ENCODE measurements around the gene TTLL6. TPM values are rescaled to one million over a fixed set of nuclear protein-coding genes. Genes with fewer than 3 reads are reported as not detected.

TTLL6 gene
- total RNA-seq, result not detected

GRCh38 chr17:48816774-48817590 lies at the start of gene TTLL6:
TTLL6 (minus strand) TSS chr17:48817229; CDS start chr17:48817072, 157 bp downstream.
- Mint-ChIP-seq H3K4me1 (peaks cover 15% of the 10 kb centered on the region), H3K4me3 (peak within 1 kb of the TSS; percentile 63), H3K9me3 (ENCODE audit: low read depth) (no peaks in the 10 kb centered on the region), H3K36me3 (ENCODE audit: low read depth) (no peaks in the 10 kb centered on the region), H3K27ac (no peak within 1 kb of the TSS), H3K27me3 (peaks cover 35% of the 10 kb centered on the region)
- ATAC-seq, result peak; percentile 93
- CTCF ChIA-PET, result interaction anchor here (0.8 to 10.3 kb wide), 11 partner anchors 13 to 215 kb away, joined by 3 to 203 read pairs (median 8); partner anchors contain the start of genes ATP5MC1 and CALCOCO2
- intact Hi-C loops (cut with DNase I, micrococcal nuclease), result loop anchor here in 1 of 2 experiments (1.0 kb wide), 1 partner anchor 14 kb away; the partner anchor contains the start of gene CALCOCO2
- POLR2A ChIA-PET, result interaction anchor here (0.5 kb wide), 1 partner anchor 132 kb away, joined by 3 read pairs; no protein-coding TSS in a partner anchor
- peak; percentile 80 for DNase-seq

GRCh38 chr17:48860456-48860855 lies 43.4 kb upstream of the TTLL6 start:
- H3K4me3 Mint-ChIP-seq, result no peak overlapping the region
- peaks cover 34% of the 10 kb centered on the region for H3K36me3 Mint-ChIP-seq (ENCODE audit: low read depth)
- no peak overlapping the region for H3K27ac Mint-ChIP-seq
- ATAC-seq (no peak), DNase-seq (no peak)
- H3K9me3 Mint-ChIP-seq (ENCODE audit: low read depth), result no peaks in the 10 kb centered on the region
- intact Hi-C loops (cut with DNase I, micrococcal nuclease), result no loop called here
- no peaks in the 10 kb centered on the region for H3K4me1 Mint-ChIP-seq
- no peaks in the 10 kb centered on the region for H3K27me3 Mint-ChIP-seq
- ChIA-PET POLR2A (no interaction called here), CTCF (interaction anchor here (0.6 to 1.6 kb wide), 8 partner anchors 9 to 181 kb away, joined by 3 to 6 read pairs (median 3); no protein-coding TSS in a partner anchor)

GRCh38 chr17:48860034-48860433 lies 43.0 kb upstream of the TTLL6 start:
- Mint-ChIP-seq H3K36me3 (ENCODE audit: low read depth) (peaks cover 36% of the 10 kb centered on the region), H3K9me3 (ENCODE audit: low read depth) (no peaks in the 10 kb centered on the region), H3K4me3 (no peak overlapping the region), H3K27me3 (no peaks in the 10 kb centered on the region), H3K4me1 (no peaks in the 10 kb centered on the region), H3K27ac (no peak overlapping the region)
- no peak for DNase-seq
- CTCF ChIA-PET, result interaction anchor here (0.6 to 1.6 kb wide), 6 partner anchors 9 to 181 kb away, joined by 3 to 6 read pairs (median 4); no protein-coding TSS in a partner anchor
- POLR2A ChIA-PET, result no interaction called here
- intact Hi-C loops (cut with DNase I, micrococcal nuclease), result no loop called here
- ATAC-seq, result no peak

GRCh38 chr17:48856122-48856821 lies 39.2 kb upstream of the TTLL6 start:
- Mint-ChIP-seq H3K27ac (peak overlapping the region; percentile 2), H3K4me1 (no peaks in the 10 kb centered on the region), H3K4me3 (no peak overlapping the region), H3K36me3 (ENCODE audit: low read depth) (peaks cover 46% of the 10 kb centered on the region), H3K9me3 (ENCODE audit: low read depth) (no peaks in the 10 kb centered on the region), H3K27me3 (no peaks in the 10 kb centered on the region)
- ChIA-PET CTCF (interaction anchor here (0.6 to 1.1 kb wide), 2 partner anchors 177 to 503 kb away, joined by 3 to 5 read pairs; no protein-coding TSS in a partner anchor), POLR2A (no interaction called here)
- intact Hi-C loops (cut with DNase I, micrococcal nuclease), result no loop called here
- DNase-seq (no peak), ATAC-seq (no peak)

GRCh38 chr17:48854774-48855476 lies 37.9 kb upstream of the TTLL6 start:
- peaks cover 46% of the 10 kb centered on the region for H3K36me3 Mint-ChIP-seq (ENCODE audit: low read depth)
- CTCF ChIA-PET, result interaction anchor here (1.0 to 1.1 kb wide), 2 partner anchors 39 to 178 kb away, joined by 3 read pairs; no protein-coding TSS in a partner anchor
- no peak for DNase-seq

GRCh38 chr17:48850792-48851323 lies 33.8 kb upstream of the TTLL6 start:
- DNase-seq (no peak), ATAC-seq (no peak)
- peaks cover 2% of the 10 kb centered on the region for H3K4me1 Mint-ChIP-seq
- POLR2A ChIA-PET, result no interaction called here
- H3K4me3 Mint-ChIP-seq, result no peak overlapping the region
- peaks cover 53% of the 10 kb centered on the region for H3K36me3 Mint-ChIP-seq (ENCODE audit: low read depth)
- no peaks in the 10 kb centered on the region for H3K27me3 Mint-ChIP-seq
- no peak overlapping the region for H3K27ac Mint-ChIP-seq
- no peaks in the 10 kb centered on the region for H3K9me3 Mint-ChIP-seq (ENCODE audit: low read depth)
- CTCF ChIA-PET, result interaction anchor here (0.6 to 4.0 kb wide), 6 partner anchors 9 to 514 kb away, joined by 3 to 11 read pairs (median 4); partner anchors contain the start of gene TTLL6
- intact Hi-C loops (cut with DNase I, micrococcal nuclease), result no loop called here

More at GRCh38 chr17:48854774-48855476, 37.9 kb upstream of the TTLL6 start:
- ATAC-seq, result no peak
- Mint-ChIP-seq H3K27me3 (no peaks in the 10 kb centered on the region), H3K27ac (no peak overlapping the region), H3K4me3 (no peak overlapping the region), H3K4me1 (peaks cover 2% of the 10 kb centered on the region), H3K9me3 (ENCODE audit: low read depth) (no peaks in the 10 kb centered on the region)
- POLR2A ChIA-PET, result no interaction called here
- intact Hi-C loops (cut with DNase I, micrococcal nuclease), result no loop called here

- Mint-ChIP-seq H3K9me3 (ENCODE audit: low read depth) (no peaks in the 10 kb centered on the region), H3K4me1 (peaks cover 39% of the 10 kb centered on the region), H3K36me3 (ENCODE audit: low read depth) (peaks cover 24% of the 10 kb centered on the region), H3K27ac (no peak overlapping the region), H3K4me3 (no peak overlapping the region), H3K27me3 (no peaks in the 10 kb centered on the region)
- DNase-seq, result no peak
- intact Hi-C loops (cut with DNase I, micrococcal nuclease), result no loop called here
- no peak for ATAC-seq
- ChIA-PET POLR2A (interaction anchor here (0.6 kb wide), 1 partner anchor 18 kb away, joined by 3 read pairs; no protein-coding TSS in a partner anchor), CTCF (interaction anchor here (0.9 to 2.8 kb wide), 6 partner anchors 9 to 280 kb away, joined by 3 to 10 read pairs (median 4); no protein-coding TSS in a partner anchor)
Observed at GRCh38 chr17:48843187-48843900, 26.3 kb upstream of the TTLL6 start.

- Mint-ChIP-seq H3K4me1 (peaks cover 45% of the 10 kb centered on the region), H3K27me3 (no peaks in the 10 kb centered on the region), H3K9me3 (ENCODE audit: low read depth) (no peaks in the 10 kb centered on the region), H3K36me3 (ENCODE audit: low read depth) (peaks cover 21% of the 10 kb centered on the region), H3K27ac (no peak overlapping the region), H3K4me3 (no peak overlapping the region)
- CTCF ChIA-PET, result interaction anchor here (0.6 to 2.8 kb wide), 7 partner anchors 8 to 281 kb away, joined by 3 to 10 read pairs (median 4); no protein-coding TSS in a partner anchor
- intact Hi-C loops (cut with DNase I, micrococcal nuclease), result no loop called here
- POLR2A ChIA-PET, result interaction anchor here (0.6 kb wide), 1 partner anchor 19 kb away, joined by 3 read pairs; no protein-coding TSS in a partner anchor
- DNase-seq, result no peak
- ATAC-seq, result no peak
Observed at GRCh38 chr17:48842746-48843145, 25.7 kb upstream of the TTLL6 start.

GRCh38 chr17:48841395-48841831 lies 24.4 kb upstream of the TTLL6 start:
- CTCF ChIA-PET, result interaction anchor here (0.6 to 1.3 kb wide), 11 partner anchors 10 to 506 kb away, joined by 3 to 8 read pairs (median 3); partner anchors contain the start of genes ATP5MC1 and HOXB13
- peak overlapping the region; percentile 27 for H3K4me3 Mint-ChIP-seq
- no peaks in the 10 kb centered on the region for H3K9me3 Mint-ChIP-seq (ENCODE audit: low read depth)
- peaks cover 16% of the 10 kb centered on the region for H3K36me3 Mint-ChIP-seq (ENCODE audit: low read depth)
- peak overlapping the region; percentile 51 for H3K27ac Mint-ChIP-seq
- DNase-seq (peak; percentile 64), ATAC-seq (peak; percentile 92)
- intact Hi-C loops (cut with DNase I, micrococcal nuclease), result loop anchor here (1.0 to 2.0 kb wide), 5 partner anchors 10 to 501 kb away; partner anchors contain the start of gene CALCOCO2 (in 2 of the 2)
- POLR2A ChIA-PET, result interaction anchor here (0.6 kb wide), 2 partner anchors 36 to 51 kb away, joined by 3 to 4 read pairs; no protein-coding TSS in a partner anchor
- H3K4me1 Mint-ChIP-seq, result peaks cover 57% of the 10 kb centered on the region
- peaks cover under 1% of the 10 kb centered on the region for H3K27me3 Mint-ChIP-seq

GRCh38 chr17:48840441-48840840 lies 23.4 kb upstream of the TTLL6 start:
- H3K4me3 Mint-ChIP-seq, result no peak overlapping the region

More at GRCh38 chr17:48840441-48840840, 23.4 kb upstream of the TTLL6 start:
- ATAC-seq (no peak), DNase-seq (no peak)
- peaks cover 67% of the 10 kb centered on the region for H3K4me1 Mint-ChIP-seq
- H3K9me3 Mint-ChIP-seq (ENCODE audit: low read depth), result no peaks in the 10 kb centered on the region
- H3K27ac Mint-ChIP-seq, result no peak overlapping the region
- intact Hi-C loops (cut with DNase I, micrococcal nuclease), result loop anchor here (2.0 kb wide), 3 partner anchors 26 to 502 kb away; no protein-coding TSS in a partner anchor
- peaks cover 19% of the 10 kb centered on the region for H3K36me3 Mint-ChIP-seq (ENCODE audit: low read depth)
- ChIA-PET POLR2A (no interaction called here), CTCF (interaction anchor here (0.5 to 1.3 kb wide), 4 partner anchors 25 to 677 kb away, joined by 3 to 8 read pairs (median 4); no protein-coding TSS in a partner anchor)
- H3K27me3 Mint-ChIP-seq, result peaks cover 2% of the 10 kb centered on the region

Measured in activated CD4-positive, alpha-beta T cell treated with anti-CD3 and anti-CD28 coated beads for 36 hours (primary cell).